GM06990 (cell line): ENCODE data around the gene MIS12.

Experiments used
- DNase-seq: peaks from one replicate; pipeline ENCODE4 v3.0.0-alpha.2; 2011; ENCODE audit not compliant: insufficient read length; ENCODE audit errors: extremely low read depth
- H3K27me3 ChIP-seq: replicated peaks from 2 replicates; pipeline ENCODE4 v1.6.0; 2011; ENCODE audit warnings: low read length; ENCODE audit not compliant: control insufficient read depth, insufficient read depth
- H3K36me3 ChIP-seq: 2 replicates; pipeline ENCODE4 v1.5.1; 2011; ENCODE audit warnings: low read length; ENCODE audit not compliant: control insufficient read depth, insufficient read depth
- H3K4me3 ChIP-seq: replicated peaks from 2 replicates; pipeline ENCODE4 v1.5.1; 2011; ENCODE audit warnings: low read depth, mild to moderate bottlenecking, control low read depth, low read length
- CTCF ChIP-seq: IDR thresholded peaks from 2 replicates; pipeline ENCODE4 v1.5.1; 2011; ENCODE audit warnings: low read length, control low read depth, mild to moderate bottlenecking, inconsistent platforms; ENCODE audit not compliant: insufficient read depth, poor library complexity, severe bottlenecking

The MIS12 gene

GRCh38 chr17:5516060-5516792, 29.9 kb downstream of the MIS12 start:
- Histone ChIP-seq H3K36me3 (peaks cover 4% of the 10 kb centered on the region), H3K4me3 (no peak overlapping the region), H3K27me3 (no peaks in the 10 kb centered on the region)
- no peak for TF ChIP-seq CTCF
- no peak for DNase-seq

- H3K27me3 ChIP-seq = no peaks in the 10 kb centered on the region
- no peak overlapping the region for H3K4me3 ChIP-seq
- no peak for TF ChIP-seq CTCF
- no peak for DNase-seq
- H3K36me3 ChIP-seq = peaks cover 15% of the 10 kb centered on the region
Measured at GRCh38 chr17:5522476-5522875, 36.1 kb downstream of the MIS12 start.

- TF ChIP-seq CTCF = no peak
- H3K4me3 ChIP-seq = no peak overlapping the region
- no peaks in the 10 kb centered on the region for H3K27me3 ChIP-seq
- H3K36me3 ChIP-seq = peaks cover 13% of the 10 kb centered on the region
- no peak for DNase-seq
Measured at GRCh38 chr17:5523249-5523648, 36.9 kb downstream of the MIS12 start.

GRCh38 chr17:5526821-5527598, 40.6 kb downstream of the MIS12 start:
- peaks cover 13% of the 10 kb centered on the region for H3K36me3 ChIP-seq
- no peak overlapping the region for H3K4me3 ChIP-seq
- no peak for TF ChIP-seq CTCF
- H3K27me3 ChIP-seq = no peaks in the 10 kb centered on the region
- no peak for DNase-seq

- Histone ChIP-seq H3K4me3 (no peak overlapping the region), H3K36me3 (peaks cover 13% of the 10 kb centered on the region), H3K27me3 (no peaks in the 10 kb centered on the region)
- no peak for DNase-seq
- TF ChIP-seq CTCF = no peak
Measured at GRCh38 chr17:5527601-5528250, 41.4 kb downstream of the MIS12 start.
